GM18499 (cell line): Measurements from ENCODE around the gene PLD2.
"Not testable (repeated sequence)": the region's sequence is repeated elsewhere in the genome, so short reads cannot be mapped to it uniquely, and the experiment has no call there.

Experiments
- ATAC-seq: cut with Tn5 transposase; IDR thresholded peaks from one replicate; pipeline ENCODE4 v1.9.1; 2021; ENCODE audit warnings: moderate number of reproducible peaks; ENCODE audit not compliant: insufficient read depth, unreplicated experiment

PLD2 gene

DNA sequence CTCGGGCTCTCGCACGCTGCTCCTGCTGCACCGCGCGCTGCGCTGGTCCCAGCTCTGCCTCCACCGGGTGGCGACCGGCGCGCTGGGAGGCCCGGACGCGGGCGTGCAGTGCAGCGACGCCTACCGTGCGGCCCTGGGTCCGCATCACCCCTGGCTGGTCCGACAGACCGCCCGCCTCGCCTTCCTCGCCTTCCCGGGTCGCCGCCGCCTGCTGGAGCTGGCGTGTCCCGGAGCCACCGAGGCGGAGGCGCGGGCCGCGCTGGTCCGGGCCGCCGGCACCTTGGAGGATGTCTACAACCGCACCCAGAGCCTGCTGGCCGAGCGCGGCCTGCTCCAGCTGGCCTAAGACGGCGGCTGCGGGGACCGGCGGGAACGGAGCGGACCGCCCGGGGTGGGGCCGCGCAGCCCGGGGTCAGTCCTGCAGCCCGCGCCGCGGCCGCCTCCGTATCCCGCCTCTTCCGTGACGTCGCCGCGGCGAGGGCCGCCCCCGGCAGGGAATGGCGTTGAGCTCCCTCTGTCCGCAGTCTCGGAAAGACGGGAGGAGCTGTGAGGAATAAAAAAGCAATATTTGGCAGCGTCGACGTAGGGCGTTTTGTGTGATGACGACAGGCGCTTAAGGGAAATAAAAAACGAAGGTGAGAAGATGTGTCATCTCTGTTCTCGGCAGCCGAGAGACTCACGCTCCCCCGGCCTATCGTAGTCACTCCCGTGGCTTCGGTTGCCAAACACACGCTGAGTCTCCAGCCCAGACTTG, 16.8 kb upstream of the PLD2 start:
- peak; percentile 68 for ATAC-seq

DNA sequence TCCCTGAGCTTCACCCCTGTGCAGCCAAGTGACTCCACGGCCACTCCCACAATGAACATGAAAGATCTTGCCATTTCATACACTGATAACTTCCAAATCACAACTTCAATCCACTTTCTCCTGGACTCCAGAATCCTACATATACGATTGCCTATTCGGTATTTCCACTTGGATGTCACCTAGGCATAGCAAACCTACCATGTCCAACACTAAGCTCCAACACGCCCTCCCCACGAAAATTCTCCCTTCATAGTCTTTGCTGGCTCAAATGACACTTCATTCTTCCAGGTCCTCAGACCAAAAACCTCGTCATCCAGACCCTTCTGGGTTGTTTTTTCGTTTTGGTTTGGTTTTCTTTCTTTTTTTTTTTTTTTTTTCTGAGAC, 16.3 kb upstream of the PLD2 start:
- ATAC-seq = no peak

DNA sequence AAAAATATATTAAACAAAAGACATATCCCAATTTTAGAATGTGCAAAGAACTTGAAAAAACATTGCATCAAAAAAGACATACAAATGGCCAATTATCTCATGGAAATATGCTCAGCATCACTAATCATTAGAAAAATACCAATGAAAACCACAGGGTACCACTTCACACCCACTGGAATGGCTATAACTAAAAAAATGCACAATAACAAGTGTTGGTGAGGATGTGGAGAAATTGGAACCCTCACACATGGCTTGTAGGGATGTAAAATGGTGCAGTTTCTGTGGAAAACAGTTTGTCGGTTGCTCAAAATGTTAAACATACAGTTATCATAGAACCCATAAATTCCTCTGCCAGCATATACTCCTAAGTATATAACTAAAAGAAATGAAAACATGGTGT, 11.8 kb upstream of the PLD2 start:
- ATAC-seq = no peak

DNA sequence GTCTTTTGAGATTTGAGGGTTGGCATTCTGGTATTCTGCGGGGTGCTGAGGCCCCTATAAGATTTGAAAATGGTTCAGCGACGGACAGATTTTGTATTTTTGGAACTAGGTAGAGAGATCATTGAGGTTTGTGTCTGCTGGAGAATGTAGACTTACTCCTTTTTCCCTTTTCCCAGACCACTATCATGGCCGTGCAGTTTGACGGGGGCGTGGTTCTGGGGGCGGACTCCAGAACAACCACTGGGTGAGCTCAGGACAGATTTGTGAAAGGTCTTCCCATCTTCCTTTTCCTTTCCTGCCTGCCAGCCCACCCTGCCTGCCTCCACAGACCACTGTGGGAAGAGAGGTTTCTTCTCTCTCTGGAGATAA, 10.4 kb upstream of the PLD2 start:
- ATAC-seq = no peak

DNA sequence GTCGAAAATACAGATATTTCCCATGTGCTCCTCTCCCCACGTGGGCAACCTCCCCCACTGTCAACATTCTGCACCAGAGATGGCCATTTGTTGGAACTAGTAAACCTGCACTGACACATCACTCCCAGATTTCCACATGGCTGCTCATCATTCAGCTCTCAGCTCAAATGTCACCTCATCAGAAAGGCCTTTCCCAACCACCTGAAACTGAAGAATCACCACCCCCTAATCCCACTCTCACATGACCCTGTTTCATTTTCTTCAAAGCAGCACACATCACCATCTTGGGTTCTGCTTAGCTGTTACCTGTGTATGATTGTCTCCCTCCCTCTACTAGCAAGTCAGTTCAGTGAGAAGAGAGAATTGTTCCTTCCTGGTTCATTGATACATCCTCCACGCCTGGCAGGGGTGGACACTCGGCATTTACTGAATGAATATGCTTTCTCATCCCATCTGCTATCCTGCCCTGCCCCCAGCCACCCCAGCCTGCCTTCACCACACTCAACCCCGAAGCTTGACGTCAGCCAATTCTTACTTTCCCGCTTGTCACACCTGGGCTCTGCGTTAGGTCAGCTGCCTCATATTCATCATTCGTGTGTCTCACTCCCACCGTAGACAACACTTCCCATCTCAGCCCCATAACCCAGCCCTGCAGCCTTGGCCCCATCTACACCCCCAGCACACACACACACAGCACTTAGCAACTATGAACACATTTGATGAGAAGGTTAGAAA, 6.3 kb upstream of the PLD2 start:
- no peak for ATAC-seq

DNA sequence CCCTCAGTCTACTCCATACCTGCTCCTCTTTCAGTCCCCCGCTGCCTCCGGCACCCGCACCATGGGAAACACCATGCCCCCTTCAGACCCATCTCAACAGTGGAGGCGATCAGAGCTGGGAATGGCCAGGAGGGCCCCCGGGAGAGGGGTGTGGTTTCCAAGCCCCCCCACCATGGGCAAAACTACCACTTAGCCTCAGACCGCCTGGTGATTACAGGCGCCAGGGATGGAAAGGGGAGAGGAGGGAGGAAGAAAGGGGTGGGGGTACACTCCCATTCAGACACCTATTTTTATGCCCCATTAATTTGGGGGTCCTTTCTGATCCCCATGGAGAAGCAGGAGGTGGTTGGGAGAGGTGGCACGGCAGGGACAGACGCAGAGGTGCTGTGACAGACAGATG, 4.7 kb upstream of the PLD2 start, which contains the start of gene C17orf114:
TSS of gene C17orf114 (minus strand) at position 101 of the 400 bp plus-strand sequence.
- ATAC-seq = no peak

DNA sequence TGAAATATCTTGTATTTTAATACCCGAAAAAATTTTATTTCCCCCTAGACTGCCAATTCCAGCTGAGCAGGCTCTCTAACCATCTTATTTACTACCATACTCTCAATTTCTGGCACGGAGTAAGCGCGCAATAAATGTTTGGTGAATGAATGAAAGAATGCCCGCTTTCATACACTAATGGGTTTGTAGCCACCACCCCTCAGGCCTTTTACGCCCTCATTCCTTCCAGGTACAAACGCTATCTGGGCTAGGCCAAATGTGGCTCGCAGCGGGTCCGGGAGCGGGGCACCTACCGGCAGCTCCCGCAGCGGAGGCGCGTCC, 536 bp upstream of the PLD2 start:
- ATAC-seq = no peak

DNA sequence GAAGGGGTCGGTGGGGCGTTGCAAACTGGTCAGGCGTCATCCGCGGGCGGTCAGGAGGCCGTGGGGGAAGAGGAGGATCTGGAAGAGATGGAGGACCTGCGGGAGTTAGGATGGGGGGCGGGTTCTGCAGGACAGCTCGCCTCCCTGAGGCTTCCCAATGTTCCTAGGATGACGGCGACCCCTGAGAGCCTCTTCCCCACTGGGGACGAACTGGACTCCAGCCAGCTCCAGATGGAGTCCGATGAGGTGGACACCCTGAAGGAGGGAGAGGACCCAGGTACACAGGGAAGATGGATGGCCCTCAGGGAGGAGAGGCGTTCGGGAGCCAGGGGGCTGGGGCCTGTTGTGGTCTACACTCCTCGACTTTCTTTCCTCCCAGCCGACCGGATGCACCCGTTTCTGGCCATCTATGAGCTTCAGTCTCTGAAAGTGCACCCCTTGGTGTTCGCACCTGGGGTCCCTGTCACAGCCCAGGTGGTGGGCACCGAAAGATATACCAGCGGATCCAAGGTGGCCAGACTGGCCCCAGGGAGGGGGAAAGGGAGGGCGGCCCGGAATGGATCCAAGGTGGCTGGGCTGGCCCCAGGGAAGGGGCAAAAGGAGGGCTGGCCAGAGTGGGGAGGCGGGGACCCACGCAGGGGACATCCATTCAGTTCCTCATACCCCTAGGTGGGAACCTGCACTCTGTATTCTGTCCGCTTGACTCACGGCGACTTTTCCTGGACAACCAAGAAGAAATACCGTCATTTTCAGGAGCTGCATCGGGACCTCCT, 839 bp downstream of the PLD2 start:
- no peak for ATAC-seq

DNA sequence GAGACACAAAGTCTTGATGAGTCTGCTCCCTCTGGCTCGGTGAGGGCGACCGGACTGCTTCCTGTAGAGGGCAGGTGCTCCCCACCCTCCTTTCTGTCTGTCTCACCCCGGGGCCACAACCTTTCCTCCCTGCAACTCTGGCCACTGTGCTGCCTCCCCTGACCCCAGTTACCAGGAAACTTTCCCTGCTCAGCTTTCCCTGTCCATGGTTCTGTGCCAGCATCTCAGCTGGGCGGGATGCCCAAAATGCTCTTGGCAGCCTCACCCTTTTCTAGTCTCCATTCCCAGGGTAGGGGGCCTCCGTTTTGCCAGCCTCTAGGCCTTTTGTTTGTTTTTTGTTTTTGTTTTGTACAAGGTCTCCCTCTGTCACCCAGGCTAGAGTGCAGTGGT, 1.4 kb downstream of the PLD2 start:
- ATAC-seq = no peak

DNA sequence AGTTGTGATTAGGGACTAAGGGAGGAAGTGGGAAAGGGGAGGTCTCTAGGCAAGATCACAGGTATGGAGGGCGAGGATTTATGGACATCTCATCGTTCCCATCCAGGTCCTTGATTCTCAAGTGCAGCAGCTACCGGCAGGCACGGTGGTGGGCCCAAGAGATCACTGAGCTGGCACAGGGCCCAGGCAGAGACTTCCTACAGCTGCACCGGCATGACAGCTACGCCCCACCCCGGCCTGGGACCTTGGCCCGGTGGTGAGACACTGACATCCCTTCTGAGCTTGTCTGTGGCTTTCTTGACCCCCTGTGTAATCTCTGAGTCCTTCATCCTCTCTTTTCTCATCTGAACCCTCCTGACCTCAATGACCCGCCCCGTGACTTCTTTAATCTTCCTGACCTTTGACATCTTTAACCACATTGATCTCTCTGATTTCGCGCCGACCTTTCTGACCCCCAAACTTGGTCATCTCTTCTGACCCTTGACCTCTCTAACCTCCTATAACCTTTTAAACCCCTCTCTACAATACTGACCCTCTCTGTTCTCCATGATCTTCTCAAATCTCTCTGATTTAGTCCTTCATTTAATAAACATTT, 3.8 kb downstream of the PLD2 start:
- ATAC-seq = no peak

DNA sequence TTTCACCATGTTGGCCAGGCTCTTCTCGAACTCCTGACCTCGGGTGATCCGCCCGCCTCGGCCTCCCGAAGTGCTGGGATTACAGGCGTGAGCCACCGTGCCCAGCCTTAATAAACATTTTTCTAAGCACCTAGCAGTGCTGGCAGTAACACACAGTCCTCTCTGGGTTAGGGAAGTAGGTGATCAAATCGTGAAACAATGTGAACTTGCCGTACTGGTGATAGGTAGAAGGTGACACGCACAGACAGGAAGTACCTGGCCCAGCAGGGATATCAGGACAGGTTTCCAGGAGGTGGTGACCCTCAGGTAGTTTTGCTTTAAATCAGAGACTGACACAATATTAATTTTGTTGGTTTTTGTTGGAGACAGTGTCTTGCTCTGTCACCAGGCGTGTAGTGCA, 4.5 kb downstream of the PLD2 start:
- no peak for ATAC-seq

DNA sequence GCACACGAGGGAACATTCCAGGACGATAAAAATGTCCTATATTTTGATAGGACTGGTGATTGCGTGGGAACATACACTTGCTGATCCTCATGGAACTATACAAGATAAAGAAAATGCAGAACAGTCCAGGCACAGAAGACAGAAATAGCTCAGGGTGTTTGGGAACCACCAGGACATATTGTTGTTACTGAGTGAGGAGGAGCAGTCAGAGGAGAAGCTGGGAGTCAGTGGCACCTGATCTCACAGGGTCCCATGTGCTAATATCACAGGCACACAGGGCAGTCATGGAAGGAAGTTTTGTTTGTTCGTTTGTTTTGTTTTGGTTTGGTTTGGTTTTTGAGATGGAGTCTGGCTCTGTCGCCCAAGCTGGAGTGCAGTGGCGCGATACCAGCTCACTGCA, 5.7 kb downstream of the PLD2 start:
- ATAC-seq = no peak

DNA sequence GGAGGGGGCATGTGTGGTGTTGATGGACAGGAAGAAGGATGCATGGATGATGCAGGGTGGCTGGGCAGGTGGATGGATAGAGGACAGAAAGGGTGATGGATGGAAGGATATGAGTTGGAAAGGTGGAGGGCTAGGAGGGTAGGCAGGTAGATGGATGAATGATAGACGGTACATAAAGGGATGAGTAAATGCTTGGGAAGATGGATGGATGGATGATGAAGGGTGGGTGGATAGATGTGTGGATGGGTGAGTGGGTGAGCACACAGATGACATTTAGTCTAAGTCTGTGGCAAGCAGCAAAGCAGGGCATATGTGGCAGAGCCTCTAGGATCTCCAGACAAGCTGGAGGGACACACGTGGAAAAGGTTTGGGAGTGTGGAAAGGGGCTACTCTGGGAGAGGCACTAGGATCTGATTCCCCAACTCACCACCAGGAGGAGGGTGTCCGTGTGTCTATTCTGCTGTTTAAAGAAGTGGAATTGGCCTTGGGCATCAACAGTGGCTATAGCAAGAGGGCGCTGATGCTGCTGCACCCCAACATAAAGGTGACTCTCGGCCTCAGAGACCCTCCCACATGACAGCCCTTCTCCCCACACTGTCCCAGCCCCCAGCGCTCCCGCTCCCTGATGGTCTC, 8.2 kb downstream of the PLD2 start:
- ATAC-seq = no peak

DNA sequence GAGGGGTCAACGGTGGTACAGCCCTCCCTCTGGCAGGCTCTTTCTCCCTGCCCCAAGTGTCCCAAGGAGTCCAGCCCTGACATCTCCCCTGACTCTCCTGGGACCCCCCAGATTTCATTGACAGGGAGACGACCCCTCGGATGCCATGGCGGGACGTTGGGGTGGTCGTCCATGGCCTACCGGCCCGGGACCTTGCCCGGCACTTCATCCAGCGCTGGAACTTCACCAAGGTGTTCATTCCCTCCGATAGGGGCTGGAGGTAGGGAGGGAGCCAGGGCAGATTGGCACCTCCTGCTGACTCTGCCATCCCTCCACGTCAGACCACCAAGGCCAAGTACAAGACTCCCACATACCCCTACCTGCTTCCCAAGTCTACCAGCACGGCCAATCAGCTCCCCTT, 9.9 kb downstream of the PLD2 start:
- no peak for ATAC-seq

DNA sequence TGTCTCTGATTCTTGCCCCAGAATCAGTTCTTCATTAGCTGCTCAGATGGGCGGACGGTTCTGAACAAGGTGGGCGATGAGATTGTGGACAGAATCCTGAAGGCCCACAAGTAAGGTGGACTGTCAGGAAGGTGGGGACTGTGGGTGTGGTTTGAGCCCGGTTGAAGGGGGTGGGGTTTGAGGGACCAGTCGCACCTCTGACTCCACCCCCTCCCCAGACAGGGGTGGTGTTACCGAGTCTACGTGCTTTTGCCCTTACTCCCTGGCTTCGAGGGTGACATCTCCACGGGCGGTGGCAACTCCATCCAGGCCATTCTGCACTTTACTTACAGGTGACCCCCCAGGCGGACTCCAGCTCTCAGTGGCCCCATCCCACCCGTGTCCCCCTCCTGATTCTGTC, 11.3 kb downstream of the PLD2 start:
- ATAC-seq = no peak

DNA sequence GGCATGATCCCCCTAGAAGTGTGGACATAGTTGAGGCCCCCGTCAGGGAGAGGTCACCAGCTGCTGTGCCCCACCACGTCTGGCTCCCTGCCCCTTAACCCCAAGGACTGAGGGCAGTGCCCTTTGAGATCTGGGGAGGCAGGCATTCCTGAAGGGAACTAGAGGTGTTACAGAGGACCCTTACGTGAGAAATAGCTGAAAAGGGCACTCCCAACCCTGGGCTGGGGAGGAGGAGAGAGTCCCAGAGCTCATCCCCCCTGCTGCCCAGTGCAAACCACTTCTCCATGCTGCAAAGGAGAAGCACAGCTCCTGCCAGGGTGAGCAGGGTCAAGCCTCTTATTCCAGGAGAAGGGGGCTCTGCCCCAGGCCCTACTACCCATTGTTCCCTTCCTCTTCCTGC, 15.9 kb downstream of the PLD2 start:
- ATAC-seq = no peak

DNA sequence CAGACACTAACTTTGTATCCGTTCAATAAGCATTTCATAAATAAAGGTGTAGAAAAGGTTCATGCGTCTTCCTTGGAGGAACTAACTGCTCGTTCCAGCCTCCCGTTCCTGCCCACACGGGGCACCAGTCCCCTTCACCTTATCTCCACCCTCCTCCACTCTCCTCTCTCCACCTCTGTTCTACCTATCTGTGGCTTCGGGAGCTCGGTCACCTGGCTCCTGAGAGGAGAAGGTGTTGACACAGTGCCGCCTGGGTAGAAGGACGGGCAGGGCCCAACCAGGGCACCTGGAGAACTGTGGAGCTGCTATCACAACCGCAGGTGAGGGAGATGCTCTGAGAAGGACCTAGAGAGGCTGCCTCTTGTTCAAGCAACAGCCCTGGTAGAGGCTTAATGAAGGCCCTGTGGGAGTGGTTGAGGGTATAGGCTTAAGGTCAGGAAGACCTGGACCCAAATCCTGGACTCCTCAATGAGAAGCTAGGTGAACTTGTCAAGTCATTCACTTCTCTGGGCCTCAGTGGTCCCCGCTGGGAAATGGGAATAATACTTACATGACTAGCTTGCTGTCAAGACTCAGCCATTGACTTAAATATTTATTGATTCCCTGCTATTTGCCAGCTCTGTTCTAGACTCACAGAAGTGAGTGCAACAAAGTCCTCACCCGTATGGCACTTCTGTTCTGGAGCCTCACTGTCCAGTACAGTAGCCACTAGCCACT, 16.6 kb downstream of the PLD2 start:
- no peak for ATAC-seq

DNA sequence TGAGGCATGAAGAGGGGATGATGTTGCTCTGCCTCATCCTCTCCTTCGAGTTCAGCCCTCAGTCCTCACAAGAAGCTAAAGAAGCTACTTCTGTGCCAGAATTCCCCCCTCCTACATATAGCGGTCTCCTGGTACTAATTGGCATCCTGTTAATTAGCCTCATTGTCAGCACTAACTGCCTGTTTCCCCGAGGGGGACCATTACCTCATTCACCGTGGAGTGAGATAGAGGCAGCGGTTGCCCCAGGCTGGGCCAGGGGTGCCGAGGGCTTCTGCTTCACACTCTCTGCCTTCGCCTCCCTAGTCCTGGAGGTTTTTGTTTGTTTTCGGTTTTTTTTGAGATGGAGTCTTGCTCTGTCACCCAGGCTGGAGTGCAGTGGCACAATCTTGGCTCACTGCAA, 20.4 kb downstream of the PLD2 start:
- ATAC-seq = no peak

DNA sequence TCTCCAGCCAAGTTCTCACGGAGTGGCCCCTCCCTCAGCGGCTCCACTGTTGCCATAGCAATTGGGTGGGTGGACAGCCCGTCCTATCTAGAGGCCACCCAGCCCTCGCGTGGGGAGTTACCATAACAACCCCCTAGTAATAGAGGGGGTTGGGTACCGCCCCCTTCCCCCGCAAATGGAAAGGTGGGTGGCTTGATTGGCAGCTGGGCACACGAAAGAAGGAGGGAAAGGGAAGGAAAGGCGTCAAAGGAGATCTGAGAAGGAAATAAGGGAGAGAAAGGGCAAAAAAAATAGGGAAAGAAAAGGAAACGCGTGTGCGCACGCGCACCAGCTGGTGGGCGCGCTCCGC, 25.9 kb downstream of the PLD2 start:
- ATAC-seq = not testable (repeated sequence)
